Astrocyte of the hippocampus (primary cell): ENCODE measurements around the gene CD200R1L.
"Not testable (repeated sequence)": the region's sequence is repeated elsewhere in the genome, so short reads cannot be mapped to it uniquely, and the experiment has no call there.

Source experiments
- DNase-seq: peaks from one replicate; pipeline ENCODE4 v3.0.0; 2011; ENCODE audit warnings: low read depth, low spot score

Gene CD200R1L, protein sequence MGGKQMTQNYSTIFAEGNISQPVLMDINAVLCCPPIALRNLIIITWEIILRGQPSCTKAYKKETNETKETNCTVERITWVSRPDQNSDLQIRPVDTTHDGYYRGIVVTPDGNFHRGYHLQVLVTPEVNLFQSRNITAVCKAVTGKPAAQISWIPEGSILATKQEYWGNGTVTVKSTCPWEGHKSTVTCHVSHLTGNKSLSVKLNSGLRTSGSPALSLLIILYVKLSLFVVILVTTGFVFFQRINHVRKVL

DNA sequence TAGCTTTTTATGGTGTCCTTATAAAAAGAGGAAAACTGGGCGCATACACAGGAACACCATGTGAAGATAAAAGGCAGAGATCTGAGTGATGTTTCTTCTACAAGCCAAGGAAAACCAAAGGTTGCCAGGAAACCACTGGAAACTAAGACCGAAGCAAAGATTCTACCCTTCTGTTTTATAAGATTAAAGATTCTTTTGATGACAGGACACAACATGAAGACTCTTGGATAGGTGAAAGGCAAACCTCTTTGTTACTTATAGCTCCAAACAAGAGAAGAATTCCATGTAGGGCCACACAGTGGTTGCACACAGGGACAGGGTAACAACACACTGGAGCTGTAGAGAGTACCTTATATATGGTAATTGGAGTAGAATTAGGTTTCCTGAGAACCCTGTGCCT is at the start of gene CD200R1L:
Gene CD200R1L (minus strand): TSS at position 101 of the 400 bp plus-strand sequence. CDS start 17,497 bp downstream, outside the sequence.
- no peak for DNase-seq

DNA sequence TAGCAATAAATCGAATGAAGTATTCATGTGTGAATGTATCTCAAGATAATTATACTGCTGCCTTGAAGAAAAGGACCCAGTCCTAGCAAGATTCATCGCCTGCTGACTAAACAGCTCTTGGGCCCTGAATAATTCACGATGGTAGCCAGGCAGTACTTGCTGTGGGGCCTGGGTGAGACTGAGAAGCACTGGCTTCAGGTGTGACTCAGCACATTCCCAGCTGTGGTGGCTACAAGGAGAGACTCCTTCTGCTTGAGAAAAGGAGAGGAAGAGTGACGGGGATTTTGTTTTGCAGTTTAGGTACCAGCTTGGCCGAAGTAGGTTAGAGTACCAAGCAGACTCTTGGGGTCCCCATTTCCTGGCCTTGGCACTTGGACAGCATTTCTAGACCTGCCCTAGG is 47.6 kb upstream of the CD200R1L start:
- peak; percentile 70 for DNase-seq

DNA sequence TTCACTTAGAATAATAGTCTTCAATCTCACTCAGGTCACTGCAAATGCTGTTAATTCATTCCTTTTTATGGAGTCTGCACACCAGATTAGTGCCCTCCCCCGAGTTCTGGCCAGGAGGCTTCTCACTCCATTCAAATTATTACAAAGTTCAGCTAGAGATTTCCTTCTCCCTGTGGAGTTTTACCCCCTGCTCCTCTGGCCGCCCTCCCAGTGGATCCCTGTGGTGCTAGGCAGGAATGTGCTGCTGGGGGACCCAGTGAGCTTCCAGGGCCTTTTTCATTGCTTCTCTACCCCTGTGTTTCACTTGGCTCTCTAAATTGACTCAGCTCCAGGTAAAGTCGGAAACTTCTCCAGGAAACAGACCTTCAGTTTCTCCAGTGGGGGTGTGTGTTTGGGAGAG is 42.7 kb upstream of the CD200R1L start:
- DNase-seq: peak; percentile 35

DNA sequence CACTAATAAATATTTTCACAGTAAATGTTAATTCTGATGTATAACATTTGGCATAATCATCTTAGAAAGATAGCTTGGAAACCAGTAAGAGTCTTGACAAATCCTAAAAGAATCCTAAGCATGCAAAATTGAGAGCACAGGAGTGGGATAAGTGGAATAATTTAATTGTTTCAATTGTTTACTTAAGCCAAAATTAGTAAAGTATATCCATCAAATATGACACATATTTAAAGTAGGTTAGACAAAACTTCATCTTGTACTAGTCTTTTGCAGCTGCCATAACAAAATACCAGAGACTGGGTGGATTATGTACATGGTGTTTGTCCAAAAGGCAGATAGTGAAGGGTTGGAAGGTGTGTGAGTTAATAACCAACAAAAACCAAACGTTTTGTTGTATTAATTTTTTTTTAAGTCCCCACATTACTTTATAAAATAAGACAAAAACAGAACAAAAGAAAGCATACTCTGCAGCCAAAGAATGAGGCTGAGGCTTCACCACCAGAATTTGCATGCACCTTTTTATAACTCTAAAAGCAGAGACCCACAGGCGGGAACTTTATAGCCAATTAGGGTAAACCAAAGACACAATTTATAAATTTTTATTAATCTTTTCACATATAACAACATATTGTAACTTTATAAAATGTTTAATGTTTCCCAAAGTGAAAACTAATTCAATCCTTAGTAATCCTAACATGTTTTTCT is 41.9 kb upstream of the CD200R1L start:
- DNase-seq: peak; percentile 24

DNA sequence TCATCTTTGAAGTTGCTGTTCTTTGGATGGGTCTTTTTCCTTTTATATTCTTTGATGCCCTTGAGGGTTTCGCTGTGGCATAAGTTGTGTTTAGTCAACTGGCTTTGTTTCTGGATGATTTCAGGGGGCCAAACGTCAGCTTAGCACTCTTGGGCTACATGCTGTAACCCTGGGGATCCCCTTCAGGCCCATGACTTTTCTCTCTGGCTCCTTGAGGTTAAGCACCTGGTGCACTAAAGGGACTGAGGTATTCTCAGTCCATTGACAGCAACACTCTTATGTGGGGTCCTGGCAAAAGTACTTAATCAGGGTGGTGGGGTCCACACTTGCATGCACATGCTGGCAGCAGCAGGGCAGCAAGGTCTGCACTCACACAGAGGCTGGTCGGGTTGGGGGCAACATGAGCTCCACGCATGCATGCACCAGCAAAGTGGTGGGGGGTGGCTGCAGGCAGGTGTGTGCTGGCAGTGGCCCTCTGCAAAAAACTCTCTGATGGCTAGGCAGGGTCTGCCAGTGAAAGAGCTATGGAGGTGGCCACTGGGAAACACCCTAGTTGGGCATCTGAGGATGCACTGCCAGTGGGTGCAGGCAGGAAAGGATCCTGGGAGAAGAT is 38.1 kb upstream of the CD200R1L start:
- DNase-seq: no peak

DNA sequence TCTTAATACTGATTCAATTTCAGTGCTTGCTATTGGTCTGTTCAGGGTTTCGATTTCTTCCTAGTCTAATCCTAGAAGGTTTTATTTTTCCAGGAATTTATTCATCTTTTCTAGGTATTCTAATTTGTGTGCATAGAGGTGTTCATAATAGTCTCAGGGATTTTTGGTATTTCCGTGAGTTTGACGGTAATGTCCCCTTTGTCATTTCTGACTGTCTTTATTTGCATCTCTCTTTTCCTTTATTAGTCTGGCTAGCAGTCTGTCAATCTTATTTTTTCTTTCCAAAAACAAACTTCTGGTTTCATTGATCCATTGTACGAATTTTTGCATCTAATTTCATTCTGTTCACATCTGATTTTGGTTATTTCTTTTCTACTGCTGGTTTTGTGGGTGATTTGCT is 35.2 kb upstream of the CD200R1L start:
- no peak for DNase-seq

DNA sequence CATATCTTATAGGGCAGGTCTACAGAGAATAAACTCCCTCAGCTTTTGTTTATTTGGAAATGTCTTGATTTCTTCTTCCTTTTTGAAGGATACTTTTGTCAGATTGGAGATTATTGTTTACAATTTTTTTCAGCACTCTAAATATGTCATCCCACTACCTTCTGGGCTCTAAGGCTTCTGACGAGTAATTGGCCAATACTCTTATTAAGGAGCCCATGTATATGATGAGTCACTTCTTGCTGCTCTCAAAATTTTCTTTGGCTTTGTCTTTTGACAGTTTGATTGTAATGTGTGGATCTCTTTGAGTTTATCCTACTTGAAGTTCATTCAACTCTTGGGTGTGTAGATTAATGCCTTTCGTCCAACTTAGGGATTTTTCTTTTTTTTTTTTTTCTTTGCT is 28.9 kb upstream of the CD200R1L start:
- DNase-seq: no peak

DNA sequence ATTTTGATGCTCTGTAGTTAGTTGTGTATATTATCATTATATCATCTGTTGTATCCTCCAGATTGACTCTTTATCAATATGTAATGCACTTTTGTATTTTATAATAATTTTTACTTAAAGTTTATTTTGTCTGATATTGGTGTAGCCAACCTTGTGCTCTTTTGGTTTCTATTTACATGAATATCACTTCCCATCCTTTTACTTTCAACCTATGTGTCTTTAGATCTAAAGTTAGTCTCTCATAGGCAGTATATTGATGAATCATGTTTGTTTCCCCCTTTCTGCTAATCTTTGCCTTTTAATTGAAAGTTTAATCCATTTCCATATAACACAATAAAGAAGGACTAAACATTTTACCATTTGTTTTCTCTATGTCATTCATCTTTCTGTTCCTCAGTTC is 28.1 kb upstream of the CD200R1L start:
- no peak for DNase-seq

DNA sequence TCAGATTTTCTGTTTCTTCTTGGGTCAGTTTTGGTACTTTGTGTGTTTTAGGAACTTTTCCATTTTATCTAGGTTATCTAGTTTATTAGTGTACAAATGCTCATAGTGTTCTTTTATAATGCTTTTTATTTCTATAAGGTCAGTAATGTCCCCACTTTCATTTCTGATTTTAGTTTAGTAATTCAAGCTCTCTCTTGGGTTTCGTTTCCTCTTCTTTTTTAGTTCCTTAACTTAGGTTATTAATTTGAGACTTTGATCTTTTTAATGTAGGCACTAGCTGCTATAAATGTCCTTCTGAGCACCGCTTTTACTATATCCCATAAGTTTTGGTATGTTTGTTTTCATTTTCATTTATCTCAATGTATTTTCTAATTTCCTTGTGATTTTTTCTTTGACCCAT is 27.0 kb upstream of the CD200R1L start:
- no peak for DNase-seq

DNA sequence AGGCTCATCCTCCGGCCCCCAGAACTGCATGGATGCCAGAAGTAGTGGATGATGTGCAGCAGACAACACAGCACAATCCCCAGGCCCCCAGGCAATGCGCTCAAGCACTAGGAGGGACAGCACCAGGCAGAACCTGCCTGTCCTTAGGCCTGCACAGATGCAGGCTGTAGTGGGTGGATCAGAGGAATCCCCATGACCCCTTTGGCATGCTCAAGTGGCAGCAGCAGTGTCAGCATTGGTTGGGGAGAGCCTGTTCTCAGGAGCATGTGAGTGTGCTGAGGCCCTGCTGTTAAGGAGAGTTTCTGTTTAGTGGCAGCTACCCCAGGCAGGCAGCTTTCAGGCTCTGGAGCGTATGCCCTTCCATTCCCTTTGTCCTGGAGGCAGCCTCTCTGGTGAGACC is 25.1 kb upstream of the CD200R1L start:
- no peak for DNase-seq

DNA sequence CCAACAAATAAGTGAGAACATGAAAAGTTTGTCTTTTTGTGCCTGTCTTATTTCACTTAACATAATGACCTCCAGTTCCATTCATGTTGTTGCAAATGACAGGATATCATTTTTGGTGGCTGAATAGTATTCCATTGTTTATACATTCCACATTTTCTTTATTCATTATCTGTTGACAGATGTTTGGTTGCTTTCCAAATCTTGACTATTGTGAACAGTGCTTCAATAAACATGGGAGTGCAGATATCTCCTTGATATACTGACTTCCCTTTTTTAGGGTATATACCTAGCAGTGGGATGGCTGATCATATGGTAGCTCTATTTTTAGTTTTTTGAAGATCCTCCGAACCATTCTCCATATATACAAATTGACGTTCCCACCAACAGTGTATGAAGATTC is 19.1 kb upstream of the CD200R1L start:
- no peak for DNase-seq

DNA sequence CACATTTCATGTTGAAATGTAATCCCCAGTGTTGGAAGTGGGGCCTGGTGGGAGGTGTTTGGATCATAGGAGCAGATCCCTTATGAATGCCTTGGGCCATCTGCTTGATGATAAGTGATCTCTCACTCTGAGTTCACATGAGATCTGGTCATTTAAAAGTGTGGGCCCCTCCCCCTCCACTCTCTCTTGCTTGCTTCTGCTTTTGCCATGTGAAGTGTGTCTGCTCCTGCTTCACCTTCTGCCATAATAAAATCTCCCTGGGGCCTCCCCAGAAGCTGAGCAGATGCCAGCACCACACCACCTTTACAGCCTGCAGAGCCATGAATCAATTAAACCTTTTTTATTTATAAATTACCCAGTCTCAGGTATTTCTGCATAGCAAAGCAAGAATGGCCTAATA is 14.2 kb upstream of the CD200R1L start:
- no peak for DNase-seq

DNA sequence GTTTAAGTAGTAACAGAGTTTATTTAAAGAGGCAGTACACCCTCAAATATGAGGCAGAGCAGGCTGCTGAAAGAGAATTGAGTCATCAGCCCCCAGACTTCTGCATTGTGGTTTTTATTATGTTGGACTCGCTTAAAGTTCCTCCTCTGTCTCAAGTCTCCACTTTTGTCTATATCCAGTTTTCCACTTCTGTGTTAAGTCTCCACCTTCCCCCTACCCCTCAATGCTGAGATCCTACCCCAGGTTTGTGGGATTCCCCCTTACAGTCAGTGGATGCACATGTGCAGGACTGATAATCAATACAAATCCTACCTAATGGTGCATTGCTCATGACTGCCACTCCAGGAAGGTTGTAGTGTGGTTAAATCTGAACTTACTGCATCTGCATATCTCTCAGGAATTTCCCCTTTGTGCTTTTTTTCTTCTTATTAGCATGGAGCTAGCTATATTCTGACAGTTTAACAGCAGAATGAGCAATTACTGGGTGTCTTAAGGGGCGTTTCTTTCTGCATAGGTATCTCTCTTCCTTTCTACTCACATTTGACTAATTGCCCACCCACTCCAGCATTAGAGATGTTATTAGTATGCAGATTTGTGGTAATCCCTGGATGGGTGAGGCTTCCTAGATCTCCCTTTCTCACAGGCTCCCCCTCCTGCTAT is 11.9 kb upstream of the CD200R1L start:
- peak; percentile 29 for DNase-seq

DNA sequence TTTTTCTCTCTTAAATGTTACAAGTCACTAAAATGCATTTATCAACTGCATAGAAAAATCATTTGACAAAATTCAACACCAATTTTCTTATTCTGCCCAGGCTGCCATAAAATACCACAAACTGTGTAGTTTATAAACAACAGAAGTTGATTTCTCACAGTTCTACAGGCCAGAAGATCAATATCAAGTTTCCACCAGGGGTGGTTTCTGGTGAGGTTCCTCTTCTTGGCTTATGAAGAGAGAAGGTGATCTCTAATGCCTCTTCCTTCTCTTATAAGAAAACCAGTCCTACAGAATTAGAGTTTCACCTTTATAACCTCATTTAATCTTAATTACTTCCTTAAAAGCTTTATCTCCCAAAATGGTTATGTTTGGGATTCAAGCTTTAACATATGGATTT is 10.9 kb upstream of the CD200R1L start:
- no peak for DNase-seq

DNA sequence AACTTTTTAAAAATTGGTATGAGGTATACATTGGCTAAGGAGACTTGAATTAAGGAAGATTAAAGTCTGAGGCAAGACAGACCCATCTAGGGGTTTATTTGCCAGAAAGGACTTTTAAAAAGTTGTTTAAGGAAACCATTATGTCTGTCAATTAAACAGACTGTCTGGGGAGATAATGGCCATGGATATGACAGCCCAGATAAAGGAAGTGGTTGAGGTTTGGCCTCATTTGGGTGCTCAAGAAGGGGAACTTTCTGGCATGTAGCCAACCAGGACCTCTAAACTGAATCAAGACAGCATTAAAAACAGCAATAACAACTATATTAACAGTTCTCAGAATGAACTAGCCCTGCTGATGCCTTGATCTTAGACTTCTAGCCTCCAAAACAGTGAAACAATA is 9.9 kb upstream of the CD200R1L start:
- no peak for DNase-seq

DNA sequence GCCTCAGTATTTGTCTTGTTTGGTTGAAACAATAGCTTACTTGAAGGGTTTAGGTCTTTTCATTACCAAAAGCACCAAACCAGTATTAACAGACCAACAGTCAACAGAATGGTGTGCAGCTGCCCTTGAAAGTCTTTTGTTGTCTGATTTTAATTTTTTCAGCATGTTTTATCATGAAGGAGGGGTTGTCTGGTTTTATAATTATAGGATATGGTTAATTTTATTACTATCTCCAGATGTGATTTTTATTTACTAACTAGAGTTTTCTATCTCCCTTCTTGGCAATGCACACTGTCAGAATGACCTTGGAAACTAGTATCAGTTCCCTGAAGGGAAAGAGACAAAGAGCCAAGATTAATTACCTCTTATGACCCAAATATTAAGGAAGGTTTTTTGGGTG is 9.2 kb upstream of the CD200R1L start:
- no peak for DNase-seq

DNA sequence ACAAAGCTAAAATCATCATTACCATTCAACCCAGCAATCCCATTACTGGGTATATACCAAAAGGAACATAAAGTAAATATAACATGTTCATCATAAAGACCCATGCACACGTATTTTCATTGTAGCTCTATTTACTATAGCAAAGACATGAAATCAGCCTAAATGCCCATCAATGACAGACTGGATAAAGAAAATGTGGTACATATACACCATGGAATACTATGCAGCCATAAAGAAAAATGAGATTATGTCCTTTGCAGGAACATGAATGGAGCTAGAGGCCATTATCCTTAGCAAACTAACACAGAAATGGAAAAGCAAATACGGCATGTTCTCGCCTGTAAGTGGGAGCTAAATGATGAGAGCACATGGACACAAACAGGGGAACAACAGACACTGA is 8.4 kb upstream of the CD200R1L start:
- not testable (repeated sequence) for DNase-seq

DNA sequence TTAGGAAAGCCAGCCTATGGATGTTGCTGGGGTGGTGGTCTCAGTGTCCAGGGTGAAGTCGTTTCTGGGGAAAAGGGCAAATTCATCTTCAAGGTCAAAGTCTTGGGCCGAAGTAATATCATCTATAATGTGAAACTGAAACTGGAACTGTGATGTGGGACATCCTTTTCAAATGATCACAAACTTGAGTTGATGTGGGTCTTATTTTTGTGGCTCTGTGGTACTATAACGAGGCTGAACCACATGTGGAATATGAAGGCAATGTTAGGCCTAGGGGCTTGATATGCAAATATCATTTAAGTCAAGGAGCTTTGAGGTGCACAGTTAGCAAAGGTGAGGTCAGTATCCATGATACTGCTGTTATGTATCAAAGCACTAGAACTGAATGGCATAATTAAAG is 1.5 kb upstream of the CD200R1L start:
- DNase-seq: no peak

DNA sequence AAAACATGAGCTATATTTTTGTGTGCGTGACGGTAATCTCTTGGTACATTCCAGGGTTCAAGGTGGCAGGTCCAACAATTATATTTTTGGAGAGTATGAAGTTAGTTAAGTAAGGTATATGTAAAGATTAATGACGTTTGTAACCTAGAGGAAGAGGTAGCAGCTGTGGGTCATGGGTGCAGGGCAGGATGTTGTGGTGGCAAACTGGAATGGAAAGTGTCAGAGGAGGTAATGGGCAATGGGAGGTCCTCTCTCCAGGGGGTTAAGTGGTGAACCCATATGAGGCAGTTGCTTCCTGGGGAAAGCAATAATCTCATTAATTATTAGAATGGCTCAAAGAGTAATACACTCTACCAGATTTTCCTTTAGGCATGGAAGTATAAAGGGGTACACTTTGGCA is 1.0 kb upstream of the CD200R1L start:
- DNase-seq: no peak

DNA sequence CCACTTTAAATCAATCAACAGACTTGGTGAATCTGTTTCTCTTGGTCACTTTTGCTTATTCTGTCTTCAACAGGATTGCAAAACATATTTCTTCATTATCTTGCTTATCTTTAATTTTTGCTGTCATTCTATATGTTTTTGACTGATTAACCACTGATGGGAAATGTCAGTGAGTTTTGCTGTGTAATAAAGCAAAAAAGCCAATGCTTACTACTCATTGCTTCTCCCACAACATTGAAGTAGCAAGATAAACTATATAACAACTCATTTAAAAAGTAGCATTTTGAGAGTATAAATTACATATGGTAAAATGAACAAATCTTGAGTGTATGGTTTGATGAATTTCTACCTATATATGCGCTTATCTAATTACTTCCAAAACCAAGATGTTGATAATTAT is 892 bp downstream of the CD200R1L start:
- no peak for DNase-seq

DNA sequence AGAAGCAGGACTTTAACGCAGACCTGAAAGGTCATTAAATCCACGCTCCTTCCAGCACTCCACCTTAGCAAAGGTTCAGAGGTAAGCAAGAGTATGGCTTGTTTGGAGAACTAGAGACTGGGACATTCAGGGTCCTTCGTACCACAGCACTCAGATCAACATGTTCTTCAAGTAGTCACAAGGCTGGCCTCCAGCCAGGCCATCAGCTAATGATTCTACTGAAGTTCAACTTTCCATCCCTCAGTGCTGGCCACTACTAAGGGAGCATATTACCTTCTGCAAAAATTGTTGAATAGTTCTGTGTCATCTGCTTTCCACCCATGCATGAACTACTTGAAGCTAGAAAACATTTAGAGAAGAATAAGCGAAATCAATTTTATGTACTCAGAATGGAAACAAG is 17.6 kb downstream of the CD200R1L start:
- DNase-seq: no peak
